ENCODE results near the gene USP43.

- no peak for TF ChIP-seq CTCF (IDR thresholded peaks at IDR 0.05 in 2 of 3, conservative IDR thresholded peaks at IDR 0.05 in 1 of 3; ENCODE audit: control insufficient read depth in 2 of 3, extremely low read depth in 1 of 3, insufficient read depth in 1 of 3, low read depth in 3 of 3, low read length in 3 of 3)
- no peak for TF ChIP-seq USF1 (IDR thresholded peaks at IDR 0.05; ENCODE audit: borderline replicate concordance, extremely low read length, insufficient read depth, low read depth, low read length)
- no peak for TF ChIP-seq RAD21 (IDR thresholded peaks at IDR 0.05; ENCODE audit: insufficient read depth, low read depth, low read length)
- no peak for TF ChIP-seq POLR2A (IDR thresholded peaks at IDR 0.05; ENCODE audit: low read depth, low read length)
- no peak for TF ChIP-seq ZNF207 (IDR thresholded peaks at IDR 0.05; ENCODE audit: borderline replicate concordance)
- no peak for TF ChIP-seq SRF (IDR thresholded peaks at IDR 0.05; ENCODE audit: low read depth in 2 of 2, low read length in 2 of 2)
- TF ChIP-seq CBX3 (IDR thresholded peaks at IDR 0.05; ENCODE audit: borderline replicate concordance, low read depth), result no peak
These were observed 22.4 kb upstream of the USP43 start for GRCh38 chr17:9622961-9623360.
